Activated CD4-positive, CD25-positive, alpha-beta regulatory T cell (primary cell): Measurements from ENCODE around the gene CBX5.
"Not testable (repeated sequence)": the region's sequence is repeated elsewhere in the genome, so short reads cannot be mapped to it uniquely, and the experiment has no call there.

Experiments used
- DNase-seq, 4 experiments: peaks; one replicate each; lab custom pipeline; 2025; lab: John Stamatoyannopoulos, UW

CBX5 gene

GRCh38 chr12:54279632-54280467, at the start of gene CBX5:
TSS of gene CBX5 (minus strand) at chr12:54280122. CDS start at chr12:54257650, 22,472 bp downstream.
- DNase-seq: peak; percentile 95 to 99 (median 98)

- no peak for DNase-seq
Measured at GRCh38 chr12:54328595-54329337, 48.8 kb upstream of the CBX5 start.

GRCh38 chr12:54325442-54326109, 45.7 kb upstream of the CBX5 start:
- DNase-seq: not testable (repeated sequence)

GRCh38 chr12:54324617-54325441, 44.9 kb upstream of the CBX5 start, which contains the start of gene COPZ1:
TSS of gene COPZ1 (plus strand) at chr12:54325131. CDS start at chr12:54325164, 33 bp downstream.
- peak; percentile 91 to 94 (median 93) for DNase-seq

GRCh38 chr12:54321363-54321762, 41.4 kb upstream of the CBX5 start:
- DNase-seq: no peak

GRCh38 chr12:54312309-54312708, 32.4 kb upstream of the CBX5 start:
- not testable (repeated sequence) for DNase-seq

GRCh38 chr12:54311051-54311450, 31.1 kb upstream of the CBX5 start:
- DNase-seq: no peak

GRCh38 chr12:54306925-54307741, 27.2 kb upstream of the CBX5 start:
- DNase-seq: no peak

- DNase-seq: no peak
Measured at GRCh38 chr12:54304187-54304810, 24.4 kb upstream of the CBX5 start.

GRCh38 chr12:54303640-54304039, 23.7 kb upstream of the CBX5 start:
- no peak for DNase-seq

- no peak for DNase-seq
Measured at GRCh38 chr12:54301428-54302048, 21.6 kb upstream of the CBX5 start.

- no peak for DNase-seq
Measured at GRCh38 chr12:54300732-54301427, 21.0 kb upstream of the CBX5 start, which contains the start of gene NFE2. TSS of gene NFE2 (minus strand) at chr12:54301015. CDS start at chr12:54295248, 5,767 bp downstream.

- DNase-seq: no peak
Measured at GRCh38 chr12:54300225-54300731, 20.4 kb upstream of the CBX5 start.

- DNase-seq: no peak
Measured at GRCh38 chr12:54299515-54300224, 19.7 kb upstream of the CBX5 start.

GRCh38 chr12:54298904-54299303, 19.0 kb upstream of the CBX5 start:
- DNase-seq: no peak

- no peak for DNase-seq
Measured at GRCh38 chr12:54296393-54297099, 16.6 kb upstream of the CBX5 start.

GRCh38 chr12:54294953-54295566, 15.1 kb upstream of the CBX5 start:
- no peak for DNase-seq
